ENCODE results near the gene LSAMP.
A peak's percentile ranks its signal among the peaks of the same experiment; 100 is the strongest.

The LSAMP gene

GRCh38 chr3:116050311-116050915, 394.9 kb downstream of the LSAMP start:
- DNase-seq, result peak in 1 of 2 experiments; percentile 26

GRCh38 chr3:116048991-116049390, 396.3 kb downstream of the LSAMP start:
- DNase-seq, result no peak

GRCh38 chr3:116046350-116046749, 398.9 kb downstream of the LSAMP start:
- DNase-seq, result peak in 1 of 2 experiments; percentile 35

- DNase-seq, result no peak
These were observed 400.0 kb downstream of the LSAMP start for GRCh38 chr3:116045314-116045713.

GRCh38 chr3:116040152-116040551, 405.1 kb downstream of the LSAMP start:
- no peak for DNase-seq

- no peak for DNase-seq
These were observed 405.7 kb downstream of the LSAMP start for GRCh38 chr3:116039651-116039985.

- no peak for DNase-seq
These were observed 406.2 kb downstream of the LSAMP start for GRCh38 chr3:116038968-116039650.

GRCh38 chr3:116037954-116038911, 407.1 kb downstream of the LSAMP start:
- DNase-seq, result no peak

GRCh38 chr3:116035429-116035828, 409.9 kb downstream of the LSAMP start:
- no peak for DNase-seq

GRCh38 chr3:116034794-116035193, 410.5 kb downstream of the LSAMP start:
- peak; percentile 92 to 94 for DNase-seq

- peak in 1 of 2 experiments; percentile 90 for DNase-seq
These were observed 411.2 kb downstream of the LSAMP start for GRCh38 chr3:116034086-116034485.

GRCh38 chr3:116033516-116033915, 411.8 kb downstream of the LSAMP start:
- DNase-seq, result no peak

- no peak for DNase-seq
These were observed 413.1 kb downstream of the LSAMP start for GRCh38 chr3:116032176-116032575.

- DNase-seq, result no peak
These were observed 415.0 kb downstream of the LSAMP start for GRCh38 chr3:116030131-116030850.

- no peak for DNase-seq
These were observed 416.0 kb downstream of the LSAMP start for GRCh38 chr3:116029266-116029665.

- no peak for DNase-seq
These were observed 417.1 kb downstream of the LSAMP start for GRCh38 chr3:116028157-116028556.

GRCh38 chr3:116020989-116021388, 424.3 kb downstream of the LSAMP start:
- no peak for DNase-seq

GRCh38 chr3:116020495-116020894, 424.8 kb downstream of the LSAMP start:
- DNase-seq, result peak; percentile 79 to 85

GRCh38 chr3:116019254-116019763, 426.0 kb downstream of the LSAMP start:
- peak in 1 of 2 experiments; percentile 19 for DNase-seq

- no peak for DNase-seq
These were observed 426.6 kb downstream of the LSAMP start for GRCh38 chr3:116018646-116019045.

- DNase-seq, result no peak
These were observed 429.4 kb downstream of the LSAMP start for GRCh38 chr3:116015931-116016330.

GRCh38 chr3:116007000-116007399, 438.3 kb downstream of the LSAMP start:
- no peak for DNase-seq

GRCh38 chr3:116005404-116005803, 439.9 kb downstream of the LSAMP start:
- DNase-seq, result peak; percentile 66 to 92

All from NCI-H524 (cell line).